Natural killer cell (primary cell): ENCODE measurements around the gene MYBPC3. TPM values are rescaled to one million over a fixed set of nuclear protein-coding genes. Genes with fewer than 3 reads are reported as not detected.

ENCODE experiments used
- ATAC-seq, 3 donors: fragments of 150-1000 bp in 2 of 3; fragments of 200-7000 bp in 1 of 3; cut with Tn5 transposase; 1 replicate in 1 of 3; 2 replicates in 2 of 3; pipeline ENCODE4 v1.10.0; 2021; ENCODE audit warnings: mild to moderate bottlenecking in 2 of 3, moderate library complexity in 2 of 3
- DNase-seq, 2 donors: peaks; one replicate each; pipeline versions ENCODE4 v3.0.0 to v3.0.0-alpha.2; 2013 to 2021; ENCODE audit warnings: mixed read lengths in 1 of 2
- H3K27ac ChIP-seq: one replicate; pipeline ENCODE4 v1.5.1; 2013; ENCODE audit warnings: mild to moderate bottlenecking, low read length
- H3K27me3 ChIP-seq: one replicate; pipeline ENCODE4 v1.6.1; 2013; ENCODE audit warnings: low read length; ENCODE audit not compliant: control insufficient read depth, insufficient read depth
- H3K36me3 ChIP-seq: one replicate; pipeline ENCODE4 v1.6.1; 2013; ENCODE audit warnings: low read length; ENCODE audit not compliant: control insufficient read depth, insufficient read depth
- H3K4me1 ChIP-seq: one replicate; pipeline ENCODE4 v1.6.1; 2013; ENCODE audit warnings: low read length; ENCODE audit not compliant: control insufficient read depth, insufficient read depth
- H3K4me3 ChIP-seq: one replicate; pipeline ENCODE4 v1.5.1; 2013; ENCODE audit warnings: low read length
- H3K9me3 ChIP-seq: one replicate; pipeline ENCODE4 v1.6.1; 2013; ENCODE audit warnings: low read length; ENCODE audit not compliant: control insufficient read depth, insufficient read depth
- H3K27ac Mint-ChIP-seq, 2 donors: one replicate each; pipeline ENCODE4 v1.8.0; 2022; ENCODE audit warnings: mild to moderate bottlenecking in 2 of 2, mixed read lengths in 2 of 2, moderate library complexity in 1 of 2
- H3K27me3 Mint-ChIP-seq, 2 donors: one replicate each; pipeline ENCODE4 v1.8.0; 2022; ENCODE audit warnings: low read depth in 2 of 2, mixed read lengths in 2 of 2
- H3K36me3 Mint-ChIP-seq: one replicate; pipeline ENCODE4 v1.8.0; 2022; ENCODE audit warnings: mixed read lengths
- H3K4me1 Mint-ChIP-seq, 2 donors: one replicate each; pipeline ENCODE4 v1.8.0; 2022; ENCODE audit warnings: mixed read lengths in 2 of 2
- H3K4me3 Mint-ChIP-seq: one replicate; pipeline ENCODE4 v1.8.0; 2022; ENCODE audit warnings: mild to moderate bottlenecking, moderate library complexity, mixed read lengths
- H3K9me3 Mint-ChIP-seq, 2 donors: one replicate each; pipeline ENCODE4 v1.8.0; 2022; ENCODE audit warnings: mixed read lengths in 2 of 2
- CTCF ChIP-seq: fragments of 200-600 bp; IDR thresholded peaks from one replicate; pipeline ENCODE4 v1.8.0; 2022; ENCODE audit warnings: antibody characterized with exemption
- WGBS: methylation state at CpG from one replicate; pipeline ENCODE4 v1.1.7; 2013; ENCODE audit warnings: missing lambda C conversion rate; ENCODE audit not compliant: insufficient coverage; 5-methylcytosine and 5-hydroxymethylcytosine counted together
- intact Hi-C: fragments of 100-400 bp; cut with micrococcal nuclease; formaldehyde crosslinking; loops from one replicate; pipeline ENCODE4 v1.14.2; 2022
- total RNA-seq, 4 donors: library from RNA; stranded (reverse); fragments of 120-200 nt in 1 of 4; gene quantifications; one replicate each; pipeline versions ENCODE4 v1.2.3 to v1.2.4, GENCODE V29; 2013 to 2022

The MYBPC3 gene
- total RNA-seq, 3 donors from 2014 or later (not counting 1 experiment from before 2014, with no cell fraction given) = 0.45 to 0.53 TPM; not detected in 1

DNA sequence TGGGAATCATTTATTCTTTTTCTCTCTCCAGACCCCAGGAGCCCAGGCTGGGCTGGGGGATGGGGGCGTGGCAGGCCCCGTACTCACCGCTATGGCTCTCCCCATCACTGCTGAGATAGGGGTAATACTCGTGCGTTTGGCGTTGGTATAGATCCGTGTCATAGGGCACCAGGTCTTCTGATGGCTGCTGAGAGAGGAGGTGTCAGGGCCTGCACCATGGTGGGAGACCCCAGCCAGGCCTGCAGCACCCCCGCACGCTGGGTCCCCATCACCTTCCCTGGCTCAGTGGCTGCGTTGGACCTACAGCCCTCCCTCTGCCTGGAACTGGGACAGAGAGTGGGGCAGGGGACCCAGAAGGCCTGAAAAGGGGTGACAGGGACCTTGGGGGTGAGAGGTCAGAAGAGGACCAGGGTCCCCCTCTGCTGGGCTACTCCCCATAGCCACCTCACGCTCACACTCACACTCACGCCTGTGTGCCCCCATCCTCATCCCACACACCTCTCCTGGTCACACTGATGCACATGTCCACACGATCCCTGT lies 23.1 kb upstream of the MYBPC3 start:
- peaks cover 39% of the 10 kb centered on the region for H3K4me1 ChIP-seq
- H3K4me3 ChIP-seq = no peak overlapping the region
- no peak overlapping the region for H3K27ac ChIP-seq
- no peak overlapping the region for H3K27ac Mint-ChIP-seq
- H3K4me3 Mint-ChIP-seq = no peak overlapping the region
- TF ChIP-seq CTCF = no peak
- 93% methylated on average over 13 of the region's 13 CpGs for WGBS
- intact Hi-C loops = no loop called here
- no peaks in the 10 kb centered on the region for H3K27me3 Mint-ChIP-seq
- H3K9me3 ChIP-seq = no peaks in the 10 kb centered on the region
- H3K27me3 ChIP-seq = no peaks in the 10 kb centered on the region
- H3K36me3 Mint-ChIP-seq = no peaks in the 10 kb centered on the region
- ATAC-seq (no peak), DNase-seq (no peak)
- no peaks in the 10 kb centered on the region for H3K36me3 ChIP-seq
- H3K4me1 Mint-ChIP-seq = peaks cover 0 to 5% of the 10 kb centered on the region in 2 donors
- H3K9me3 Mint-ChIP-seq = no peaks in the 10 kb centered on the region

DNA sequence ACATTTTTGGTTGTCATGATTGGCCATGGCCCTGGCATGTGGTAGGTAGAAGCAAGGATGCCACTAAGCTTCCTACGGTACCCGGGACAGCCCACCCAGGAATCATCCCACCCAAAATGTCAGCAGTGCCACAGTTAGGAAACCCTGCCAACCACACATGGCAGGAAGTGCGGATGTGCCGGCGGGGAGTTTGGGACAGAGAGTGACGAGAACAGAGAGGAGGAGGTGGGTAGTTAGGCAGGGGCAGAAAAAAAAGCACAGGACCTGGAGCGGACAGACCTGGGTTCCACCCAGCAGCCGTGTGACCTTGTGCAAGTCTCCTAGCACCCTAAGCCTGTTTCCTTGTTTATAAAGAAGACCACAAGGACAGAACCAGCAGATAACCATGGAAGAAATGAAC lies 22.5 kb upstream of the MYBPC3 start:
- H3K4me1 ChIP-seq = peaks cover 39% of the 10 kb centered on the region
- H3K36me3 ChIP-seq = no peaks in the 10 kb centered on the region
- no peak for DNase-seq
- Mint-ChIP-seq H3K9me3 (no peaks in the 10 kb centered on the region), H3K27ac (no peak overlapping the region), H3K4me1 (peaks cover 0 to 5% of the 10 kb centered on the region in 2 donors), H3K4me3 (no peak overlapping the region), H3K27me3 (no peaks in the 10 kb centered on the region), H3K36me3 (no peaks in the 10 kb centered on the region)
- H3K27ac ChIP-seq = no peak overlapping the region
- intact Hi-C loops = no loop called here
- H3K27me3 ChIP-seq = no peaks in the 10 kb centered on the region
- no peak for TF ChIP-seq CTCF
- no peaks in the 10 kb centered on the region for H3K9me3 ChIP-seq
- 88% methylated on average over 7 of the region's 8 CpGs for WGBS
- ATAC-seq = no peak
- no peak overlapping the region for H3K4me3 ChIP-seq

GRCh38 chr11:47374720-47375019 lies 22.2 kb upstream of the MYBPC3 start:
- H3K36me3 Mint-ChIP-seq = no peaks in the 10 kb centered on the region
- Histone ChIP-seq H3K27ac (no peak overlapping the region), H3K36me3 (no peaks in the 10 kb centered on the region), H3K4me3 (no peak overlapping the region), H3K27me3 (no peaks in the 10 kb centered on the region), H3K4me1 (peaks cover 39% of the 10 kb centered on the region), H3K9me3 (no peaks in the 10 kb centered on the region)
- H3K9me3 Mint-ChIP-seq = no peaks in the 10 kb centered on the region
- no peak overlapping the region for H3K4me3 Mint-ChIP-seq
- DNase-seq = no peak
- no peak for TF ChIP-seq CTCF
- intact Hi-C loops = loop anchor here (1.0 kb wide), 2 partner anchors 34 to 80 kb away; partner anchors contain the start of gene SLC39A13
- H3K4me1 Mint-ChIP-seq = peaks cover 0 to 5% of the 10 kb centered on the region in 2 donors
- no peak overlapping the region for H3K27ac Mint-ChIP-seq
- H3K27me3 Mint-ChIP-seq = no peaks in the 10 kb centered on the region
- 92% methylated on average over 5 of the region's 5 CpGs for WGBS
- no peak for ATAC-seq
